Stimulated activated CD4-positive, alpha-beta T cell treated with anti-CD3 and anti-CD28 coated beads, Interleukin-15, amount 100 ng/mL, for 1 hour (primary cell): ENCODE measurements around the gene EDIL3.

Experiments used
- DNase-seq, 2 donors: peaks; one replicate each; pipeline ENCODE4 v3.0.0-alpha.2; 2020; ENCODE audit warnings: low read depth in 1 of 2, low spot score in 1 of 2

The EDIL3 gene

DNA sequence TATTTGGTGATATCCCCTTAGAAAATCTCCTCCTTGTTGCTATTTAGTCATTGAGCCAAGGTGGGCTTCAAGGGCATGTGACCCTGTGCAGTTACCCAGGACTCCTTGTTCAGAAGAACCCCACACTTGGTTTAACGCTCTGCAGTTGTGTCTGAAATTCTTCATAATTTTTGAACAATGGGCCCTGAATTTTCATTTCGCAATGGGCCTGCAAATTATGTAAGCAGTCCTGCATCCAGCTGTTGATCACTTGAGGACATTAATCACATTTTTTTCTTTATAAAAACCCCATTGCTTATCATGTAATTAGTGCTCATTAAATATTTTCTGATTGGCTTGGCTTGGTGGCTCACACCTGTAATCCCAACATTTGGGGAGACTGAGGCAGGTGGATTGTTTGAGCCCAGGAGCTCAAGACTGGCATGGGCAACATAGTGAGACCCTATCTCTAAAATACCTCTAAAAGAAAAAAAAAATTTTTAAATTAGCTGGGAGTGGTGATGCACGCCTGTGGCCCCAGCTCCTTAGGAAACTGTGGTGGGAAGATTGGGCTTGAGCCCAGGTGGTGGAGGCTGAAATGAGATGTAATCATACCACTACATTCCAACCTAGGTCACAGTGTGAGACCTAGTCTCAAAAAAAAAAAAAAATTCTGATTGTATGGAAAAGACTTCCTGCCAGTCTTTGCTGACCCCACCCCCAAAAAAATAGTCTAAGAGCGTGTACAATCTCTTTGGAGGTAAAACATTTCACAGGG, 469.8 kb downstream of the EDIL3 start:
- DNase-seq, result no peak

DNA sequence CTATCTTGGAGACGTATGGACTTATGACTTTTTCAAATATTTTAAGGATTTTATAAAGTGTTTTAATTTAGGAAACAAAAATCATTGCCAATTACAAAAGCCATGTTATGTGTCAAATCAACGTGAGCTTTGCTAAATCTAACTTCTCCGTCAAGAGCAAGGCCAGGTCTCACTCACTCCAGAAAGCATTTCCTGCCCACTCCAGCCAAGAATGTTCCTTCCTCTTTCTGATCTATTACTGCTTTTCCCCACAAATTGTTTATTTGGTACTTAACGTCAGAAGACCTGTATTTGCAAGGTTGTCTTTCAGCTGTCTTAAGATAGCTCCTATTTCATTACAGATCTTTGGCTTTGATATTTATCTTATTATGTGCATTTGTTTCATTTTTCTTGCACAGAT, 470.5 kb downstream of the EDIL3 start:
- DNase-seq, result no peak

DNA sequence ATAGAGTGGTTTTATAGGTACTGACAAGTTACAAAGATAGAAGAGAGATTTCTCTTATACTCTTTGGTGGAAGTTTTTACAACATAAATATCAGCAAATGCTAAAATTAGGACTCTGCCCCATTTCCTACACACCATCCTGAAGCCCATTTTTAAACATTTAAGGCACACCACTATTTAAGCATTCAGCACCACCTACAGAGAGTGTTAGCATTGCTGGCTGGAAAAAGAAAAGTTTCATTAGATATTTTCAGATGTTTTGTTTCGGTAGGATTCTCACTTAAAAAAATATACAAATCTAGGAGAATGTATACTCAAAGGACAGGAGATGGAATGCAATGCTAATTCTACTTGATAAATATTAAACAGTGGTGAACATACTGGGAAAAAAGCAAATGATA, 471.1 kb downstream of the EDIL3 start:
- DNase-seq, result no peak

DNA sequence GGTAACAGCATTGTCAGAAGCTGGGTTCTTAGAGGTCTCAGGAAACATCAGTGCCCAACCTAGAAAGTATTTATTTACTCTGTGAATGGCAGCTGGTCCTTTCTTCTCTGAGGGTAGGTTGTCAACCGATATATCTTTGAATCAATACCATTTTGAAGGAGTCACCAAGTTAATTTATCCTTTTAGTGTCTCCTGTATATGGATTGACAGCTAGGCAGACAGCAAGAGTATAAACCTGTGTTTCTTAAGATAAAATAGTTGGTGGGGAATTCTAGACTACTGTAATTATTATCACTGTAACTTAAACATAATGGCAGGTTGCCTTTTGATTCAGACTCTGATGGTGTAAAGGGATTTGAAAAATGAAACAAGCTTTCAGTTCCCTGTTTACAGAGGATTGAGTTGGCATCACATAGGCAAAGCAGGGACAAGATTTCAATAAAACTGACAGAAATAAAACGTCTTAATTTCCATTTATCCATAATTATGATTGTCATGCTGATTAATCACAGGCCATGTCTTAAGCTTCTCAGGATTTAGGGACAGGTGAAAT, 473.2 kb downstream of the EDIL3 start:
- DNase-seq, result no peak

DNA sequence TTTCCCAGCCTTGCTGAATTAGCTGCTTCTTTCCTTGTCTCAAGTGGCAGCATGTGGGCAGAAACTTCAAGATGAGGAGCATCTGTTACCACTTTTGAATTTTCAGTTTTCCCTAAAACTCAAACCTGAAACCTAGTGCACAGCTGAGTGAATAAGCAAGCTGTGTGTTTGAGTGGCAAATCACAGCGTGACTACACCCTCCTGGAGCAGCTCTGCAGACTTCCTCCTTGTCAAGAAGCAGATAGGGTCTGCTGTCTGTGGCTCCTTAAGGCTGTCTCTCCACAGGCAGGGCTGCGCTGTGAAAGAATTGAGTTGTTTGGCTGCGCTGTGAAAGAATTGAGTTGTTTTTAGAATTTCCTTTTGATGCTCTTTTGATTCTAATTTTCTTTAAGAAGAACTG, 484.4 kb downstream of the EDIL3 start:
- DNase-seq, result no peak

DNA sequence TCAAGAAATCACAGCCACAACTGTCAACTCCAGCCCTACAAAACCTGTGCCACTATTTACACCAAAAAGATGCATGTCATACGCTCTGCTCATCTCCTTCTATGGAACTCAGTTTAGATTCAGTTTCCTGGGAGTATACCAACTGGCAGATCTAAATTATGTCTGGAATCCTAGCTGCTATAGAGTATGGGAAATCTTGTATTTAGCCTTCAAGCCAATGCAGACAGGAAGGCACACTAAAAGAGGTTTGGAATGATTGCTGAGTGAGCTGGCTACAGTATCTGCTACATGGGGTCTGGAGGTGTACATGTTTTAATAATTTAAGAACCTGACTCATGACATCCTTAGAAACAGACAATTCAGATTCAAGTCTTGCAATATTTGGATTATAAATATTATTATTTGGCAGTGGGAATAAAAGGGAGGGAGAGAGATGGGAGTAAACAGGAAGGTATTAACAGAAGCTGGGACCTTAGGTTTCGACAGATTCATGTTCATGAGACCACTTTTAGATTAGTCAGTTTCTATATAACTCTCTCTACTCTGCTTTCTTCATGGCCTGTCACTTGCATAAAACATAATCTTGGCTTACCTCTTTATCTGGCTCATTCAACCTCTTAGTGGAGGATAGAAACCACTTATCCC, 485.2 kb downstream of the EDIL3 start:
- no peak for DNase-seq

DNA sequence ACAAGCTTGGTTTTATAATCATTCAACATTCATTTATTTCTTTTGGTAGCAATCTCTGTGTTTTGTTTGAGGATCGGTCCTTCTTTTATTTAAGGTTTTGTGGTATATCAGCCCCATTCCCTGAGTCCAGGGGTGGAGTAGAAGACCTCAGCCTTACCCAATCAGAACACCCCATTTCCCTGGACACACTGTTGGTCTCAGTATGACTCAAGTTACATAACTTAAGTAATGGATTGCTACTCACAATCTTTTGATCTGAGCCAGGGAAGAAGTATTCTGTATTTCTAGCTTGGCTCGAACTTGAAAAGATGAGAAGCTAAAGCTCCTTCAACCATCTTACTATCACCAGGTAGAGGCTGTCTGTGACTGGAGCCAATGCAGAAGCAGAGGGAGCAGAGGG, 488.8 kb downstream of the EDIL3 start:
- no peak for DNase-seq

DNA sequence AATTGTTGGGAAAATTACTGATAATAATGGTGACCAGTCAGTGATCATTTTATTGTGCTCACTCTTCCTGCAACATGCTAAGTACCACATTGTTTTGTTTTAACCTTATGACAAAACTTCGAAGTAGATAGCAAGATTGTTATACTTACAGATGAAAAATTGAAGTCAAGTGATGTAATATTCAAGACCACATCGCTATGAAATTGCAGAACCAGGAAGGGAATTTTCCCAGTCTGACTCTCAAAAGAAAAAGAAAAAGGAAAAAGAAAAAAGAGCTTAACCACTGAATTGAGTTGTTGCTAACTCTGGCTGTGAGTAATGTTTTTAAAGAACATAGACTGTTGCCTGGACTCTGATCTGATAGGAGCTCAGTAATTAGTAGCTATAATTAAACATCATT, 493.4 kb downstream of the EDIL3 start:
- DNase-seq, result no peak
